ENCODE data around the gene GADD45G. TPM values are rescaled to one million over a fixed set of nuclear protein-coding genes. Genes with fewer than 3 reads are reported as not detected.

Gene GADD45G
- polyA plus RNA-seq, 1 of the 3 experiments (the other 2 are of a cell fraction): 1.3 TPM

DNA sequence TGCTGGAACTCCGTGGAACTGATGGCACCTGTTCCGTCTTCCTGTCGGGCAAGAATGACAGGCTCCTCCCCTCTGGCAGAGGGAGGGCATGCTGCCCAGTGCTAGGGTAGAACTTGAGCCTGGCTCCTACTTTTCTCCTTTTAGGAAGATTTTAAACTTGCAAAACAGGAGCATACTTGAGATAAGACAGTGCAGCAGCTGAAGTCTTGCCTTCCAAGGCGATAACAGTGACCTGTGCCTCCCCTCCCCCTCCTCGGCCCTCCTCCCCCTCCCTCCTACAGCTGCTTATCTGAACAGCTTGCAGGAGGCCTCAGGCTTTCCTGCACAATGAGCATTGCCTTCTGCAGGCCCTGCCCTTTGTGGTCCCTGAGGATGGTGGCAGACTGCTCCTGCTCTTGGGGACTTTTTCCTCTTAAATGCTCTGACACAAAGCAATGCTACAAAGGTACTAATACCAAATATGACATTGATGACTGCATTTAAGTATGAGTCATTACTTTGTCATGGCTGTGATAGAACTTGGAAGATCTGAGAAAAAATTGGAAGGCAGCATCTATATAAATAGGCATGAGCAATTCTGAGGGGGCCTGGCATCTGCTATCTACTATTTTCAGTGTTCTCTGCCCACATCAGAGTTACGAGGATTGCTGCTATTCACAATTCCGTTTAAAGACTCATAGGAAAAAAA is 2.0 kb downstream of the GADD45G start (continued):
- TF ChIP-seq, protein P1, sequence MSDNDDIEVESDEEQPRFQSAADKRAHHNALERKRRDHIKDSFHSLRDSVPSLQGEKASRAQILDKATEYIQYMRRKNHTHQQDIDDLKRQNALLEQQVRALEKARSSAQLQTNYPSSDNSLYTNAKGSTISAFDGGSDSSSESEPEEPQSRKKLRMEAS (IDR thresholded peaks at IDR 0.05; ENCODE audit: low read depth): no peak; the same call in 1 of the 2 replicates

DNA sequence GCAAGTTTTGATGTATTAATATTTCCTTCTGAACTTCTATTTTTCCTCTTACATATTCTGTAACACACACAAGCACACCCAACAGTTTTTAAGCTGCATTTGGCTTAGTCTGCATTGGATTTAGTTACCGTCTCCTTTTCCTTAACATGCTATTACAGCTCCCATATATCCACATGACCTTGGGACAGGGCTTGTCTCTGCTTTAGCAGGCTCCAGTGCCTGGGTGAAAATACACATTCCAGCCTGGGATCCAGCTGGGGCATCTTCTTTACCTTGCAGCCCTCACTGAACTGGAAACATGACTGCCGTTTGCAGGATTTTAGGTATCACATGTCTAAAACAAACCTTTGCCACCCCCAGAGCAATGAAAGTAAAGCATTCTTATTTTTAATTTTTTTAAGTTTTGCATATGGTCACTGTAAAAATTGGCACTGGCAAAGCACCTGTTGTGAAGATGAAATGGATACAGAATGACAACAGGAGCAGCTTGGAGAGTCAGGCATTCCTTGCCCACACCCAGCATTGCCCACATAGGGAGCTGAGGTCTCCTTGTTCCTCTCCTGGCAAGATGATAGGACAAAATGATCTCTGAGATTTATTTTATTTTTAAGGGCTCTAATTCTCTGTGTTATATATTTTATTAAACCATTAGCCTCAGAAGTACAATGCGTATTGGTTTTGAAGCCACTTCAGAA is 4.0 kb downstream of the GADD45G start:
- Histone ChIP-seq H3K4me2 (no peak overlapping the region), H2AFZ (ENCODE audit: low read depth) (no peak overlapping the region), H4K20me1 (ENCODE audit: insufficient read depth) (no peaks in the 10 kb centered on the region), H3K4me1 (ENCODE audit: control insufficient read depth in 1 of 2, insufficient read depth in 2 of 2, low read depth in 1 of 2, low read length in 1 of 2) (peaks cover 18 to 34% of the 10 kb centered on the region in 2 experiments), H3K4me3 (ENCODE audit: low read depth in 2 of 2, low read length in 1 of 2) (no peak overlapping the region), H3K9me3 (no peaks in the 10 kb centered on the region), H3K79me2 (ENCODE audit: insufficient read depth) (no peaks in the 10 kb centered on the region), H3K9ac (no peak overlapping the region), H3K9me2 (no peaks in the 10 kb centered on the region), H3F3A (replicated peaks; ENCODE audit: insufficient read depth) (peaks cover 22% of the 10 kb centered on the region), H3K27me3 (ENCODE audit: insufficient read depth) (no peaks in the 10 kb centered on the region), H3K36me3 (replicated peaks in 1 of 2; ENCODE audit: control insufficient read depth in 1 of 2, insufficient read depth in 2 of 2, low read length in 1 of 2) (no peaks in the 10 kb centered on the region), H3K27ac (ENCODE audit: low read depth in 2 of 2, low read length in 1 of 2) (no peak overlapping the region)
- POLR2A ChIA-PET: interaction anchor here (8.4 kb wide), 1 partner anchor 68 kb away, joined by 134 read pairs; no protein-coding TSS in a partner anchor
- CTCF ChIA-PET: interaction anchor here (0.9 to 14.8 kb wide), 5 partner anchors 11 to 493 kb away, joined by 3 to 288 read pairs (median 6); no protein-coding TSS in a partner anchor
- WGBS (ENCODE audit: low lambda C conversion rate): 79% methylated on average over 3 of the region's 3 CpGs
- no peak for DNase-seq
- no peak for TF ChIP-seq FOXJ3 (CRISPR knock-in tag; IDR thresholded peaks at IDR 0.05)

DNA sequence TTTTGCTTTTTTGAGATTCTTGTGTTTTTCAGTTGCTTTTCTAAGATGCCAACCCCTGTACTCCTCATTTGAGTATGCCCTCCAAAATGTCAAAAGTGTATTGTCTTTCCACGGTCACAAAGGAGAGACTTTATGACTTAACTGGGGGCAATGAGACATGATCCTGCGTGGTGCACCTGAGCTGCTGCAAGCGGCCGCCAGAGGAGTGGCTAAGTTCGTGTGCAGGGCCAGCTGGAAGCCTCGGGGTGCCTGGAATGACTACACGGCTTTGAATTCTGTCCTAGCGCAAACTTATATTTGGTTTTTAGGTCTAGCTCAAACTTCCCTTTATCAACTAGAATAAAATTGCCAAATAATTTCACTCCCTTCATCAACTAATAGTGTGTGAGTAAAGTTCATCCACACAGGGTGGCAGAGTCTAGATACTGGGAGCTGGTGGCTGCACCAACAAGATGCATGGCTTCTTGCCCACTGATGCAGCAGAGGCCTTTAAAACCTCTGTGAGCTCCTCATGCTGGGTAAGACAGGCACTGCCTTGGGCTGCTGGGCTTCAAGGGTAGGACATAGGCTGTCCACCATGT is 4.7 kb downstream of the GADD45G start:
- DNase-seq: no peak
- 54% methylated on average over 8 of the region's 8 CpGs for WGBS (ENCODE audit: low lambda C conversion rate)

More for the DNA sequence above, 4.7 kb downstream of the GADD45G start:
- H4K20me1 ChIP-seq (ENCODE audit: insufficient read depth): no peaks in the 10 kb centered on the region
- peaks cover 12 to 32% of the 10 kb centered on the region in 2 experiments for H3K4me1 ChIP-seq (ENCODE audit: control insufficient read depth in 1 of 2, insufficient read depth in 2 of 2, low read depth in 1 of 2, low read length in 1 of 2)
- ChIA-PET POLR2A (interaction anchor here (1.5 to 8.4 kb wide), 2 partner anchors 52 to 67 kb away, joined by 3 to 134 read pairs; no protein-coding TSS in a partner anchor), CTCF (interaction anchor here (0.5 to 14.8 kb wide), 4 partner anchors 11 to 698 kb away, joined by 3 to 288 read pairs (median 7); no protein-coding TSS in a partner anchor)
- no peak overlapping the region for H3K4me3 ChIP-seq (ENCODE audit: low read depth in 2 of 2, low read length in 1 of 2)
- no peaks in the 10 kb centered on the region for H3K79me2 ChIP-seq (ENCODE audit: insufficient read depth)
- no peak overlapping the region for H3K4me2 ChIP-seq
- no peaks in the 10 kb centered on the region for H3K36me3 ChIP-seq (replicated peaks in 1 of 2; ENCODE audit: control insufficient read depth in 1 of 2, insufficient read depth in 2 of 2, low read length in 1 of 2)
- H3K9me3 ChIP-seq: no peaks in the 10 kb centered on the region
- H2AFZ ChIP-seq (ENCODE audit: low read depth): no peak overlapping the region
- H3K9me2 ChIP-seq: no peaks in the 10 kb centered on the region
- no peaks in the 10 kb centered on the region for H3K27me3 ChIP-seq (ENCODE audit: insufficient read depth)
- peaks cover 22% of the 10 kb centered on the region for H3F3A ChIP-seq (replicated peaks; ENCODE audit: insufficient read depth)
- TF ChIP-seq, protein P2, sequence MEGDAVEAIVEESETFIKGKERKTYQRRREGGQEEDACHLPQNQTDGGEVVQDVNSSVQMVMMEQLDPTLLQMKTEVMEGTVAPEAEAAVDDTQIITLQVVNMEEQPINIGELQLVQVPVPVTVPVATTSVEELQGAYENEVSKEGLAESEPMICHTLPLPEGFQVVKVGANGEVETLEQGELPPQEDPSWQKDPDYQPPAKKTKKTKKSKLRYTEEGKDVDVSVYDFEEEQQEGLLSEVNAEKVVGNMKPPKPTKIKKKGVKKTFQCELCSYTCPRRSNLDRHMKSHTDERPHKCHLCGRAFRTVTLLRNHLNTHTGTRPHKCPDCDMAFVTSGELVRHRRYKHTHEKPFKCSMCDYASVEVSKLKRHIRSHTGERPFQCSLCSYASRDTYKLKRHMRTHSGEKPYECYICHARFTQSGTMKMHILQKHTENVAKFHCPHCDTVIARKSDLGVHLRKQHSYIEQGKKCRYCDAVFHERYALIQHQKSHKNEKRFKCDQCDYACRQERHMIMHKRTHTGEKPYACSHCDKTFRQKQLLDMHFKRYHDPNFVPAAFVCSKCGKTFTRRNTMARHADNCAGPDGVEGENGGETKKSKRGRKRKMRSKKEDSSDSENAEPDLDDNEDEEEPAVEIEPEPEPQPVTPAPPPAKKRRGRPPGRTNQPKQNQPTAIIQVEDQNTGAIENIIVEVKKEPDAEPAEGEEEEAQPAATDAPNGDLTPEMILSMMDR (IDR thresholded peaks at IDR 0.05): no peak
- TF ChIP-seq, protein P3, sequence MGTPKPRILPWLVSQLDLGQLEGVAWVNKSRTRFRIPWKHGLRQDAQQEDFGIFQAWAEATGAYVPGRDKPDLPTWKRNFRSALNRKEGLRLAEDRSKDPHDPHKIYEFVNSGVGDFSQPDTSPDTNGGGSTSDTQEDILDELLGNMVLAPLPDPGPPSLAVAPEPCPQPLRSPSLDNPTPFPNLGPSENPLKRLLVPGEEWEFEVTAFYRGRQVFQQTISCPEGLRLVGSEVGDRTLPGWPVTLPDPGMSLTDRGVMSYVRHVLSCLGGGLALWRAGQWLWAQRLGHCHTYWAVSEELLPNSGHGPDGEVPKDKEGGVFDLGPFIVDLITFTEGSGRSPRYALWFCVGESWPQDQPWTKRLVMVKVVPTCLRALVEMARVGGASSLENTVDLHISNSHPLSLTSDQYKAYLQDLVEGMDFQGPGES (IDR thresholded peaks at IDR 0.05; ENCODE audit: low read depth, low read length): no peak
- TF ChIP-seq RXRA (IDR thresholded peaks at IDR 0.05; ENCODE audit: borderline replicate concordance, low read depth) (no peak), EZH2phosphoT487 (IDR thresholded peaks at IDR 0.05; ENCODE audit: borderline replicate concordance, low read depth) (no peak), SMC3 (IDR thresholded peaks at IDR 0.05; ENCODE audit: low read depth, low read length) (no peak), SIN3A (IDR thresholded peaks at IDR 0.05; ENCODE audit: borderline replicate concordance, low read depth, low read length) (no peak), FOSL2 (IDR thresholded peaks at IDR 0.05; ENCODE audit: borderline replicate concordance, low read depth) (no peak), ELF1 (IDR thresholded peaks at IDR 0.05) (no peak), JUND (IDR thresholded peaks at IDR 0.05) (no peak), TCF12 (IDR thresholded peaks at IDR 0.05) (no peak), GATA2 (CRISPR knock-in tag; IDR thresholded peaks at IDR 0.05) (no peak), RCOR1 (IDR thresholded peaks at IDR 0.05; ENCODE audit: low read length) (no peak), YY1 (IDR thresholded peaks at IDR 0.05; ENCODE audit: low read depth) (no peak)
- TF ChIP-seq, protein P4, sequence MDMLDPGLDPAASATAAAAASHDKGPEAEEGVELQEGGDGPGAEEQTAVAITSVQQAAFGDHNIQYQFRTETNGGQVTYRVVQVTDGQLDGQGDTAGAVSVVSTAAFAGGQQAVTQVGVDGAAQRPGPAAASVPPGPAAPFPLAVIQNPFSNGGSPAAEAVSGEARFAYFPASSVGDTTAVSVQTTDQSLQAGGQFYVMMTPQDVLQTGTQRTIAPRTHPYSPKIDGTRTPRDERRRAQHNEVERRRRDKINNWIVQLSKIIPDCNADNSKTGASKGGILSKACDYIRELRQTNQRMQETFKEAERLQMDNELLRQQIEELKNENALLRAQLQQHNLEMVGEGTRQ (IDR thresholded peaks at IDR 0.05; ENCODE audit: borderline replicate concordance, low read depth, low read length): no peak
- TF ChIP-seq, protein P5, sequence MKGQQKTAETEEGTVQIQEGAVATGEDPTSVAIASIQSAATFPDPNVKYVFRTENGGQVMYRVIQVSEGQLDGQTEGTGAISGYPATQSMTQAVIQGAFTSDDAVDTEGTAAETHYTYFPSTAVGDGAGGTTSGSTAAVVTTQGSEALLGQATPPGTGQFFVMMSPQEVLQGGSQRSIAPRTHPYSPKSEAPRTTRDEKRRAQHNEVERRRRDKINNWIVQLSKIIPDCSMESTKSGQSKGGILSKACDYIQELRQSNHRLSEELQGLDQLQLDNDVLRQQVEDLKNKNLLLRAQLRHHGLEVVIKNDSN (IDR thresholded peaks at IDR 0.05; ENCODE audit: borderline replicate concordance, low read depth): no peak
- no peak overlapping the region for H3K9ac ChIP-seq
- H3K27ac ChIP-seq (ENCODE audit: low read depth in 2 of 2, low read length in 1 of 2): no peak overlapping the region
